ENCODE data around the gene GTF2IRD1. TPM values are rescaled to one million over a fixed set of nuclear protein-coding genes. Genes with fewer than 3 reads are reported as not detected.

GTF2IRD1 gene
- polyA plus RNA-seq, 1 donor from 2014 or later: not detected

GRCh38 chr7:74452748-74453321, 871 bp upstream of the GTF2IRD1 start:
- H3K4me1 Mint-ChIP-seq: peaks cover 7 to 10% (median 8%) of the 10 kb centered on the region in 3 donors
- peaks cover 4% of the 10 kb centered on the region for H3K36me3 Mint-ChIP-seq
- peak overlapping the region; percentile 55 to 79 (median 60) for H3K4me3 Mint-ChIP-seq
- H3K27ac Mint-ChIP-seq: peak overlapping the region in 2 of 3 donors; percentile 69 to 83
- peaks cover 12% of the 10 kb centered on the region for H3K27me3 Mint-ChIP-seq
- H3K9me3 Mint-ChIP-seq: no peaks in the 10 kb centered on the region

GRCh38 chr7:74454021-74454924, 567 bp downstream of the GTF2IRD1 start:
- Mint-ChIP-seq H3K4me3 (peak overlapping the region in 1 of 4 donors; percentile 63), H3K4me1 (peaks cover 7 to 10% (median 8%) of the 10 kb centered on the region in 3 donors), H3K9me3 (no peaks in the 10 kb centered on the region), H3K36me3 (peaks cover 4% of the 10 kb centered on the region), H3K27me3 (peaks cover 12% of the 10 kb centered on the region), H3K27ac (no peak overlapping the region)

- H3K4me3 Mint-ChIP-seq: peak overlapping the region in 1 of 4 donors; percentile 63
- H3K27me3 Mint-ChIP-seq: peaks cover 11% of the 10 kb centered on the region
- no peak overlapping the region for H3K27ac Mint-ChIP-seq
- no peaks in the 10 kb centered on the region for H3K9me3 Mint-ChIP-seq
- peaks cover 7 to 8% (median 7%) of the 10 kb centered on the region in 3 donors for H3K4me1 Mint-ChIP-seq
- peaks cover 4% of the 10 kb centered on the region for H3K36me3 Mint-ChIP-seq
Observed at GRCh38 chr7:74454925-74455288, 1.2 kb downstream of the GTF2IRD1 start.

- H3K4me3 Mint-ChIP-seq: peak overlapping the region in 3 of 4 donors; percentile 41 to 63 (median 58)
- peaks cover 8% of the 10 kb centered on the region for H3K27me3 Mint-ChIP-seq
- peaks cover 4% of the 10 kb centered on the region for H3K36me3 Mint-ChIP-seq
- peaks cover 7 to 8% (median 7%) of the 10 kb centered on the region in 3 donors for H3K4me1 Mint-ChIP-seq
- no peak overlapping the region for H3K27ac Mint-ChIP-seq
- H3K9me3 Mint-ChIP-seq: no peaks in the 10 kb centered on the region
Observed at GRCh38 chr7:74455291-74455804, 1.6 kb downstream of the GTF2IRD1 start.

- Mint-ChIP-seq H3K27ac (no peak overlapping the region), H3K27me3 (peaks cover 7% of the 10 kb centered on the region), H3K4me1 (peaks cover 7 to 8% (median 7%) of the 10 kb centered on the region in 3 donors), H3K4me3 (peak overlapping the region in 1 of 4 donors; percentile 66), H3K36me3 (peaks cover 2% of the 10 kb centered on the region), H3K9me3 (no peaks in the 10 kb centered on the region)
Observed at GRCh38 chr7:74455928-74456327, 2.2 kb downstream of the GTF2IRD1 start.

- H3K4me3 Mint-ChIP-seq: peak overlapping the region in 1 of 4 donors; percentile 16
- peaks cover 7 to 8% (median 7%) of the 10 kb centered on the region in 3 donors for H3K4me1 Mint-ChIP-seq
- peaks cover 4% of the 10 kb centered on the region for H3K36me3 Mint-ChIP-seq
- no peaks in the 10 kb centered on the region for H3K9me3 Mint-ChIP-seq
- no peak overlapping the region for H3K27ac Mint-ChIP-seq
- peaks cover 7% of the 10 kb centered on the region for H3K27me3 Mint-ChIP-seq
Observed at GRCh38 chr7:74457007-74457406, 3.3 kb downstream of the GTF2IRD1 start.

DNA sequence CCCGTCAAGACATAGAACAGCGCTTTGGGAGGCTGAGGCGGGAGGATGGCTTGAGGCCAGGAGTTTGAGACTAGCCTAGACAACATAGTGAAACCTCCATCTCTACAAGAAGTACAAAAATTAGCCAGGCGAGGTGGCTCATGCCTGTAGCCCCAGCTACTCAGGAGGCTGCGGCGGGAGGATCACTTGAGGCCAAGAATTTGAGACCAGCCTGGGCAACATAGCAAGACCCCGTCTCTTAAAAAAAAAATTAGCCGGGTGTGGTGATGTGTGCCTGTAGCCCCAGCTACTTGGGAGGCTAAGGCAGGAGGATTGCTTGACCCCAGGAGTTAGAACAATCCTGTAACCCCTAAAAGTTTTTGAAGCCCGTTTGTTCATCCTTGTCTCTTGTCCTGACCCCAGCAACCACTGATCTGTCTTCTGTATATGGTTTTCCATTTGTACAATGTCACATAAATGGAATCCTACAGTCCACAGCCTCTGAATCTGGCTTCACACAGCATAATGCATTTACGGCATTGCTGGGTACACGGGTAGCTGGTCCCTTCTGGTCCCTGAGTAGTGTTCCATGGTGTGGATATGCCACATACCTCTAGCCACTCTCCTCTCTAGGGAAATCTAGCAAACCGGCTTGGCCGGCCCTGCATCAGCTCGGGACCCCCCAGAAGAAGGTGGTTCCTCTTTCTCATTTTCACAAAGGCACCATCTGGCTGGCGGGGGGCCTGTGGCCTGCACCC, 8.4 kb downstream of the GTF2IRD1 start:
- H3K27ac Mint-ChIP-seq: no peak overlapping the region
- no peaks in the 10 kb centered on the region for H3K9me3 Mint-ChIP-seq

DNA sequence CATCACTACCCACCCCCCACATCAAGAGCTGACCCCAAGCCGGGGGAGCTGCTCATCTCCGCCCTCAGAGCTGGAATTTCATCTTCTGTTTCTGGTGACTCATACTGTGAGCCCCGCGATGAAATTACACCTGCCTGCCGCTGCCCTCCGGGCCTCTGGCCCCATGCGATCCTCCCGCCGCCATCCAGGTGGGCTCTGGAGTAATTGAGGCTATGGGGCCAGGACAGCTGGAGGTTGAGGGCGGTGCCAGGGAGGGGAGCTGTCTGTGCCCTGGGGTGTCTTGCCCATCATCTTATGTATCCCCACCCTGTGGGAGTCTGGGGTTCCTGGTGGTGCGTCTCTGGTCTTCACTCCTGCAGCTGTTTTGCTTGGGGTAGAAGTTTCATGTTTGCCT, 9.0 kb downstream of the GTF2IRD1 start:
- no peaks in the 10 kb centered on the region for H3K9me3 Mint-ChIP-seq
- peak overlapping the region in 1 of 4 donors; percentile 82 for H3K4me3 Mint-ChIP-seq
- peaks cover 23% of the 10 kb centered on the region for H3K27me3 Mint-ChIP-seq
- H3K36me3 Mint-ChIP-seq: peaks cover 2% of the 10 kb centered on the region
- H3K4me1 Mint-ChIP-seq: peaks cover 7 to 9% (median 7%) of the 10 kb centered on the region in 3 donors
- no peak overlapping the region for H3K27ac Mint-ChIP-seq

More for the DNA sequence above, 8.4 kb downstream of the GTF2IRD1 start:
- Mint-ChIP-seq H3K4me3 (peak overlapping the region in 1 of 4 donors; percentile 28), H3K36me3 (peaks cover 2% of the 10 kb centered on the region), H3K4me1 (peaks cover 7 to 9% (median 7%) of the 10 kb centered on the region in 3 donors), H3K27me3 (peaks cover 23% of the 10 kb centered on the region)

DNA sequence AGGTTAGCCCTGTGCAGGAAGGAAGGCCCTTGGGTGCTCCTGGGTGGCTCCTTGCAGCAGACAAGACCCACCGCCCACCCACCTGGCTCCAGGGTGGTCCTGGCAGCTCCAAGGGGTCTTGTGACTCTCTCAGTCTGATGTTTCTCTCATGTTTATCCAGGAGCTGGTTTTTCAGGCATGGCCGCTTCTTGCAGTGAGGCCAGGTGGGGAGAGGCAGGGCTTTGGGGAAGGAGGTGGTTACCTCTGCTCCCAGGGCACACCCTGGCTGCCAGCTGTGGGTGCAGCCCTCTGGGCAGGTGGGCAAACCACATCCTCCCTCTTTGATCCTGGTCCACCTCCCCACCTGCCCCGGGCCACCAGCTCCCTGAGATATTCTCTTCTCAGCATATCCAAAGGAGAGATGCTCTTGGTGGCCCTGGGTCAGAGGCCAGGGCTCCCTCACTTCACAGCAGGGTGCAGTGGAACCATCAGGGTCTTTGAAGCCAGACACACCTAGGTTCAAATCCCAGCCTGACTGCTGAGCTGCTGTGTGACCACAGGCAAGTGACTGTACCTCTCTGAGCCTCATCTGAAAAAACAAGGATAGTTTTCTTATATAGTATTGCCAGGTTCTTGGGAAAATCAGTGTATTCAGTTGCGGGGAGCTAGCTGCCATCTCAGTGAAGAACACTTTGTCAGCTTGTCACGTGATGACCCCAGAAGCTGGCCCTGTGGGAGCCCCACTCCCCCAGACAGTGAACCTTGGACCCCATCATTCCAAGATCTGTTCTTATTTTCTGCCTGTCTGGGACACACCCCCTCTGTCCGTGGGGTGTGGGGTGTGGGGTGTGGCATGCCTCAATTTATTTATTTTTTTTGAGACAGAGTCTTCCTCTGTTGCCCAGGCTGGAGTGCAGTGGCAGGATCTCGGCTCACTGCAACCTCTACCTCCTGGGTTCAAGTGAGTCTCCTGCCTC, 11.5 kb downstream of the GTF2IRD1 start:
- Mint-ChIP-seq H3K4me3 (no peak overlapping the region), H3K36me3 (peaks cover 2% of the 10 kb centered on the region), H3K9me3 (no peaks in the 10 kb centered on the region), H3K27me3 (peaks cover 29% of the 10 kb centered on the region), H3K27ac (no peak overlapping the region), H3K4me1 (peaks cover 7 to 9% (median 7%) of the 10 kb centered on the region in 3 donors)

GRCh38 chr7:74466196-74466813, 12.6 kb downstream of the GTF2IRD1 start:
- H3K27ac Mint-ChIP-seq: no peak overlapping the region
- H3K27me3 Mint-ChIP-seq: peaks cover 32% of the 10 kb centered on the region
- H3K4me3 Mint-ChIP-seq: peak overlapping the region in 1 of 4 donors; percentile 73
- H3K36me3 Mint-ChIP-seq: peaks cover 2% of the 10 kb centered on the region
- H3K9me3 Mint-ChIP-seq: no peaks in the 10 kb centered on the region
- peaks cover 7 to 9% (median 7%) of the 10 kb centered on the region in 3 donors for H3K4me1 Mint-ChIP-seq

GRCh38 chr7:74467876-74468275, 14.2 kb downstream of the GTF2IRD1 start:
- Mint-ChIP-seq H3K27ac (no peak overlapping the region), H3K4me3 (no peak overlapping the region), H3K36me3 (no peaks in the 10 kb centered on the region), H3K4me1 (peaks cover 0 to 8% (median 6%) of the 10 kb centered on the region in 3 donors), H3K9me3 (no peaks in the 10 kb centered on the region), H3K27me3 (peaks cover 30% of the 10 kb centered on the region)

DNA sequence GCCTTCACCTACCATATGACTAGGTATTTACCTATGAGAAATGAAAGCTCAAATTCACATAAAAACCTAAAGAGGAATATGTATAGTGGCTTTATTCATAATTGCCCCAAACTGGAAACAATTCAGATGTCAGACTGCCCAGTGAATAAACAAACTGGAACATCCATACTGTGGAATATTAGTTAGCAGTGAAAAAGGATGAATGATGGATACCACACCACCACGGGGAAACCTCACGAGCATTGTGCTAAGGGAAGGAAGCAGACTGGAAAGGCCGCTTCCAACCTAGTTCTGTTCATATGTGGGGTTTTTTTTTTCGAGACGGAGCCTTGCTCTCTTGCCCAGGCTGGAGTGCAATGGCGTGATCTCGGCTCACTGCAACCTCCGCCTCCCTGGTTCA, 16.8 kb downstream of the GTF2IRD1 start:
- H3K27ac Mint-ChIP-seq: peak overlapping the region in 1 of 3 donors; percentile 16
- no peaks in the 10 kb centered on the region for H3K9me3 Mint-ChIP-seq
- no peaks in the 10 kb centered on the region for H3K36me3 Mint-ChIP-seq
- peaks cover under 1 to 5% (median 4%) of the 10 kb centered on the region in 3 donors for H3K4me1 Mint-ChIP-seq
- no peak overlapping the region for H3K4me3 Mint-ChIP-seq
- peaks cover 16% of the 10 kb centered on the region for H3K27me3 Mint-ChIP-seq

- Mint-ChIP-seq H3K36me3 (no peaks in the 10 kb centered on the region), H3K4me3 (no peak overlapping the region), H3K27ac (no peak overlapping the region), H3K27me3 (peaks cover 11% of the 10 kb centered on the region), H3K4me1 (peaks cover 4 to 5% (median 4%) of the 10 kb centered on the region in 3 donors), H3K9me3 (no peaks in the 10 kb centered on the region)
Observed at GRCh38 chr7:74473116-74473515, 19.4 kb downstream of the GTF2IRD1 start.

All from IgD-negative memory B cell (primary cell).